22Rv1 (cell line): Measurements from ENCODE around the gene OST4.

ENCODE experiments used
- CTCF ChIP-seq: fragments of 450-650 bp; IDR thresholded peaks from 2 replicates; pipeline ENCODE4 v1.5.1; 2017; ENCODE audit warnings: mild to moderate bottlenecking
- ZFX ChIP-seq: fragments of 450-650 bp; IDR thresholded peaks from 2 replicates; pipeline ENCODE4 v1.6.1; 2017; ENCODE audit warnings: antibody characterized with exemption, borderline replicate concordance

DNA sequence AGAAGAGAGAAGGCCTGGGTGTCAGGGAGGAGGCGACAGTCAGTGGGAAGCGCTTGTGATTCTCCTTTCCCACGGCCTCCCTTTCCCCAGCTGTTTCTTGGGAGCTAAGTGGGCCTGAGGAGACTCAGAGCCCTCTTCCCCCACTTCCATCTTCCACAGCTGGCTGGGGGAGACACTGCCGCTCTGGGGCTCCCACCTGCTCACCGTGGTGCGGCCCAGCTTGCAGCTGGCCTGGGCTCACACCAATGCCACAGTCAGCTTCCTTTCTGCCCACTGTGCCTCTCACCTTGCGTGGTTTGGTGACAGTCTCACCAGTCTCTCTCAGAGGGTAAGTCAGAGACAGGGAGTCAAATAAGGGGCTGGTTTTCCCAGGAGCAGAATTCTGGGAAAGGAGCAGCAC lies 31.6 kb downstream of the OST4 start:
- TF ChIP-seq CTCF (no peak), ZFX (no peak)
